ENCODE results near the gene GPC6.

- no peak for TF ChIP-seq CTCF (conservative IDR thresholded peaks at IDR 0.05; ENCODE audit: low read length)
- TF ChIP-seq EZH2phosphoT487 (IDR thresholded peaks at IDR 0.05; ENCODE audit: borderline replicate concordance): no peak
These were observed 336.1 kb downstream of the GPC6 start for GRCh38 chr13:93562676-93563075.
